Measurements from ENCODE around the gene ZDHHC5. TPM values are rescaled to one million over a fixed set of nuclear protein-coding genes. Genes with fewer than 3 reads are reported as not detected.
"Not testable (repeated sequence)": the region's sequence is repeated elsewhere in the genome, so short reads cannot be mapped to it uniquely, and the experiment has no call there.

The ZDHHC5 gene
- total RNA-seq, 1 donor: 20.2 TPM

GRCh38 chr11:57643802-57644201 lies 24.1 kb upstream of the ZDHHC5 start:
- no peak for DNase-seq (ENCODE audit: low read depth in 2 of 3, low spot score in 2 of 3)

GRCh38 chr11:57644748-57645688 lies 22.9 kb upstream of the ZDHHC5 start:
- peak; percentile 60 to 90 (median 77) for DNase-seq (ENCODE audit: low read depth in 2 of 3, low spot score in 2 of 3)

GRCh38 chr11:57645689-57646085 lies 22.2 kb upstream of the ZDHHC5 start:
- DNase-seq (ENCODE audit: low read depth in 2 of 3, low spot score in 2 of 3): no peak

GRCh38 chr11:57646194-57646798 lies 21.6 kb upstream of the ZDHHC5 start:
- no peak for DNase-seq (ENCODE audit: low read depth in 2 of 3, low spot score in 2 of 3)

- peak in 1 of 3 donors; percentile 44 for DNase-seq (ENCODE audit: low read depth in 2 of 3, low spot score in 2 of 3)
Observed at GRCh38 chr11:57646799-57647303, 21.1 kb upstream of the ZDHHC5 start.

GRCh38 chr11:57647372-57647771 lies 20.5 kb upstream of the ZDHHC5 start:
- DNase-seq (ENCODE audit: low read depth in 2 of 3, low spot score in 2 of 3): no peak

GRCh38 chr11:57647960-57648800 lies 19.7 kb upstream of the ZDHHC5 start:
- DNase-seq (ENCODE audit: low read depth in 2 of 3, low spot score in 2 of 3): peak in 2 of 3 donors; percentile 76 to 84

GRCh38 chr11:57648801-57649735 lies 18.8 kb upstream of the ZDHHC5 start:
- DNase-seq (ENCODE audit: low read depth in 2 of 3, low spot score in 2 of 3): no peak

GRCh38 chr11:57649826-57650738 lies 17.8 kb upstream of the ZDHHC5 start, which contains the start of gene YPEL4:
Gene YPEL4 (minus strand): TSS chr11:57649912. CDS start chr11:57647107, 2,805 bp downstream.
- DNase-seq (ENCODE audit: low read depth in 2 of 3, low spot score in 2 of 3): peak; percentile 64 to 95 (median 89)

GRCh38 chr11:57650739-57651090 lies 17.2 kb upstream of the ZDHHC5 start:
- DNase-seq (ENCODE audit: low read depth in 2 of 3, low spot score in 2 of 3): no peak

- DNase-seq (ENCODE audit: low read depth in 2 of 3, low spot score in 2 of 3): no peak
Observed at GRCh38 chr11:57651408-57651807, 16.5 kb upstream of the ZDHHC5 start.

- DNase-seq (ENCODE audit: low read depth in 2 of 3, low spot score in 2 of 3): not testable (repeated sequence)
Observed at GRCh38 chr11:57652230-57652629, 15.7 kb upstream of the ZDHHC5 start.

- peak in 1 of 3 donors; percentile 31 for DNase-seq (ENCODE audit: low read depth in 2 of 3, low spot score in 2 of 3)
Observed at GRCh38 chr11:57652662-57653061, 15.3 kb upstream of the ZDHHC5 start.

GRCh38 chr11:57653163-57653562 lies 14.8 kb upstream of the ZDHHC5 start:
- DNase-seq (ENCODE audit: low read depth in 2 of 3, low spot score in 2 of 3): no peak

- DNase-seq (ENCODE audit: low read depth in 2 of 3, low spot score in 2 of 3): no peak
Observed at GRCh38 chr11:57656885-57657193, 11.1 kb upstream of the ZDHHC5 start.

- DNase-seq (ENCODE audit: low read depth in 2 of 3, low spot score in 2 of 3): peak; percentile 95 to 99 (median 99)
Observed at GRCh38 chr11:57657194-57658022, 10.5 kb upstream of the ZDHHC5 start, which contains the start of gene CLP1. Gene CLP1 (plus strand): TSS chr11:57657762. CDS start chr11:57659477, 1,715 bp downstream.

GRCh38 chr11:57658023-57658361 lies 9.9 kb upstream of the ZDHHC5 start:
- DNase-seq (ENCODE audit: low read depth in 2 of 3, low spot score in 2 of 3): peak in 1 of 3 donors; percentile 42

GRCh38 chr11:57659669-57660068 lies 8.2 kb upstream of the ZDHHC5 start:
- no peak for DNase-seq (ENCODE audit: low read depth in 2 of 3, low spot score in 2 of 3)

Measured in hematopoietic multipotent progenitor cell (in vitro differentiated cells).